Activated CD8-positive, alpha-beta T cell treated with anti-CD3 and anti-CD28 coated beads, Interleukin-2, amount 10 ng/mL, durations not matched to agents 7 days and 5 days (primary cell): ENCODE measurements around the gene SLC37A2. TPM values are rescaled to one million over a fixed set of nuclear protein-coding genes. Genes with fewer than 3 reads are reported as not detected.

ENCODE experiments used
- ATAC-seq: fragments of 150-1000 bp; cut with Tn5 transposase; one replicate; pipeline ENCODE4 v1.10.0; 2021; ENCODE audit warnings: moderate library complexity
- CTCF ChIA-PET: fragments of 350-600 bp; sonication (Branson Sonifier 250); formaldehyde crosslinking; loops from one replicate; lab custom pipeline; 2021; ENCODE audit warnings: antibody characterized with exemption; lab: Charles Lee
- POLR2A ChIA-PET: fragments of 350-600 bp; sonication (Branson Sonifier 250); formaldehyde crosslinking; loops from one replicate; lab custom pipeline; 2021; ENCODE audit warnings: antibody characterized with exemption; lab: Charles Lee
- DNase-seq: peaks from one replicate; pipeline ENCODE4 v3.0.0-alpha.2; 2020
- H3K27ac Mint-ChIP-seq: one replicate; pipeline ENCODE4 v1.8.0; 2021; ENCODE audit warnings: mild to moderate bottlenecking, mixed read lengths
- H3K27me3 Mint-ChIP-seq: one replicate; pipeline ENCODE4 v1.8.0; 2021; ENCODE audit warnings: low read depth, mixed read lengths
- H3K36me3 Mint-ChIP-seq: one replicate; pipeline ENCODE4 v1.8.0; 2021; ENCODE audit warnings: low read depth, mixed read lengths
- H3K4me1 Mint-ChIP-seq: one replicate; pipeline ENCODE4 v1.8.0; 2021; ENCODE audit warnings: low read depth, mixed read lengths
- H3K4me3 Mint-ChIP-seq: one replicate; pipeline ENCODE4 v1.8.0; 2021; ENCODE audit warnings: mild to moderate bottlenecking, mixed read lengths
- H3K9me3 Mint-ChIP-seq: one replicate; pipeline ENCODE4 v1.8.0; 2022; ENCODE audit warnings: mixed read lengths; ENCODE audit not compliant: insufficient read depth
- total RNA-seq, 2 experiments: library from RNA; stranded (reverse); gene quantifications; one replicate each; pipeline ENCODE4 v1.2.3, GENCODE V29; 2021

The SLC37A2 gene
- total RNA-seq, 2 experiments from 2014 or later = 0.61 to 0.68 TPM

- no peak overlapping the region for H3K4me3 Mint-ChIP-seq
- ATAC-seq = no peak
- no peaks in the 10 kb centered on the region for H3K9me3 Mint-ChIP-seq
- H3K4me1 Mint-ChIP-seq = peaks cover 18% of the 10 kb centered on the region
- peaks cover 16% of the 10 kb centered on the region for H3K27me3 Mint-ChIP-seq
- ChIA-PET CTCF (interaction anchor here (0.7 to 2.3 kb wide), 3 partner anchors 9 to 28 kb away, joined by 3 to 10 read pairs (median 10); no protein-coding TSS in a partner anchor), POLR2A (interaction anchor here (1.0 kb wide), 1 partner anchor 9 kb away, joined by 3 read pairs; no protein-coding TSS in a partner anchor)
- peak; percentile 24 for DNase-seq
- peaks cover 2% of the 10 kb centered on the region for H3K36me3 Mint-ChIP-seq
- no peak overlapping the region for H3K27ac Mint-ChIP-seq
Observed at GRCh38 chr11:125114518-125114917, 51.4 kb downstream of the SLC37A2 start.

GRCh38 chr11:125117429-125117828, 54.3 kb downstream of the SLC37A2 start:
- no peaks in the 10 kb centered on the region for H3K4me1 Mint-ChIP-seq
- CTCF ChIA-PET = interaction anchor here (1.4 kb wide), 1 partner anchor 12 kb away, joined by 3 read pairs; no protein-coding TSS in a partner anchor
- peaks cover 22% of the 10 kb centered on the region for H3K27me3 Mint-ChIP-seq
- no peak overlapping the region for H3K4me3 Mint-ChIP-seq
- no peaks in the 10 kb centered on the region for H3K36me3 Mint-ChIP-seq
- no peaks in the 10 kb centered on the region for H3K9me3 Mint-ChIP-seq
- ATAC-seq (no peak), DNase-seq (no peak)
- POLR2A ChIA-PET = no interaction called here
- H3K27ac Mint-ChIP-seq = no peak overlapping the region

- Mint-ChIP-seq H3K9me3 (no peaks in the 10 kb centered on the region), H3K36me3 (no peaks in the 10 kb centered on the region), H3K4me3 (no peak overlapping the region), H3K27ac (no peak overlapping the region), H3K4me1 (no peaks in the 10 kb centered on the region), H3K27me3 (peaks cover 20% of the 10 kb centered on the region)
- DNase-seq (no peak), ATAC-seq (no peak)
- ChIA-PET POLR2A (no interaction called here), CTCF (interaction anchor here (0.7 to 4.8 kb wide), 17 partner anchors 9 to 554 kb away, joined by 3 to 54 read pairs (median 7); partner anchors contain the start of genes CCDC15, OR8A1 and TMEM218)
Observed at GRCh38 chr11:125123194-125123946, 60.3 kb downstream of the SLC37A2 start.

GRCh38 chr11:125123947-125124617, 61.0 kb downstream of the SLC37A2 start:
- ChIA-PET CTCF (interaction anchor here (0.7 to 4.8 kb wide), 20 partner anchors 9 to 555 kb away, joined by 3 to 54 read pairs (median 6); partner anchors contain the start of genes CCDC15, OR8A1, SLC37A2 and TMEM218), POLR2A (no interaction called here)
- no peaks in the 10 kb centered on the region for H3K4me1 Mint-ChIP-seq
- H3K36me3 Mint-ChIP-seq = no peaks in the 10 kb centered on the region
- H3K27ac Mint-ChIP-seq = no peak overlapping the region
- H3K27me3 Mint-ChIP-seq = peaks cover 22% of the 10 kb centered on the region
- H3K4me3 Mint-ChIP-seq = no peak overlapping the region
- ATAC-seq = peak; percentile 77
- no peaks in the 10 kb centered on the region for H3K9me3 Mint-ChIP-seq
- peak; percentile 53 for DNase-seq

- ATAC-seq = no peak
- no peak for DNase-seq
- POLR2A ChIA-PET = no interaction called here
- no peaks in the 10 kb centered on the region for H3K9me3 Mint-ChIP-seq
- peaks cover 25% of the 10 kb centered on the region for H3K27me3 Mint-ChIP-seq
- no peaks in the 10 kb centered on the region for H3K4me1 Mint-ChIP-seq
- H3K36me3 Mint-ChIP-seq = no peaks in the 10 kb centered on the region
- H3K27ac Mint-ChIP-seq = no peak overlapping the region
- H3K4me3 Mint-ChIP-seq = no peak overlapping the region
- CTCF ChIA-PET = interaction anchor here (0.9 to 4.8 kb wide), 17 partner anchors 8 to 329 kb away, joined by 3 to 54 read pairs (median 6); partner anchors contain the start of genes CCDC15, SLC37A2 and TMEM218
Observed at GRCh38 chr11:125124618-125124992, 61.5 kb downstream of the SLC37A2 start.

- no peaks in the 10 kb centered on the region for H3K36me3 Mint-ChIP-seq
- no peaks in the 10 kb centered on the region for H3K4me1 Mint-ChIP-seq
- H3K4me3 Mint-ChIP-seq = no peak overlapping the region
- ChIA-PET CTCF (interaction anchor here (1.1 kb wide), 1 partner anchor 14 kb away, joined by 3 read pairs; no protein-coding TSS in a partner anchor), POLR2A (no interaction called here)
- no peak for ATAC-seq
- no peak for DNase-seq
- no peaks in the 10 kb centered on the region for H3K9me3 Mint-ChIP-seq
- H3K27me3 Mint-ChIP-seq = peaks cover 28% of the 10 kb centered on the region
- no peak overlapping the region for H3K27ac Mint-ChIP-seq
Observed at GRCh38 chr11:125128450-125128849, 65.3 kb downstream of the SLC37A2 start.

GRCh38 chr11:125129316-125129993, 66.3 kb downstream of the SLC37A2 start:
- Mint-ChIP-seq H3K27ac (no peak overlapping the region), H3K4me1 (no peaks in the 10 kb centered on the region), H3K9me3 (no peaks in the 10 kb centered on the region), H3K27me3 (peaks cover 32% of the 10 kb centered on the region), H3K36me3 (no peaks in the 10 kb centered on the region), H3K4me3 (no peak overlapping the region)
- CTCF ChIA-PET = no interaction called here
- POLR2A ChIA-PET = no interaction called here
- DNase-seq (no peak), ATAC-seq (no peak)

- Mint-ChIP-seq H3K27me3 (peaks cover 46% of the 10 kb centered on the region), H3K4me3 (no peak overlapping the region), H3K27ac (no peak overlapping the region), H3K9me3 (no peaks in the 10 kb centered on the region), H3K36me3 (no peaks in the 10 kb centered on the region), H3K4me1 (no peaks in the 10 kb centered on the region)
- CTCF ChIA-PET = interaction anchor here (1.1 kb wide), 1 partner anchor 8 kb away, joined by 5 read pairs; no protein-coding TSS in a partner anchor
- ATAC-seq = no peak
- POLR2A ChIA-PET = no interaction called here
- DNase-seq = no peak
Observed at GRCh38 chr11:125132071-125132470, 69.0 kb downstream of the SLC37A2 start.

GRCh38 chr11:125132596-125132995, 69.5 kb downstream of the SLC37A2 start:
- no peak overlapping the region for H3K27ac Mint-ChIP-seq
- H3K9me3 Mint-ChIP-seq = no peaks in the 10 kb centered on the region
- H3K36me3 Mint-ChIP-seq = no peaks in the 10 kb centered on the region
- H3K4me3 Mint-ChIP-seq = no peak overlapping the region
- ATAC-seq (no peak), DNase-seq (no peak)
- H3K4me1 Mint-ChIP-seq = no peaks in the 10 kb centered on the region
- POLR2A ChIA-PET = no interaction called here
- CTCF ChIA-PET = interaction anchor here (1.1 to 1.3 kb wide), 2 partner anchors 8 to 10 kb away, joined by 5 read pairs; no protein-coding TSS in a partner anchor
- H3K27me3 Mint-ChIP-seq = peaks cover 43% of the 10 kb centered on the region

- no peak overlapping the region for H3K4me3 Mint-ChIP-seq
- H3K36me3 Mint-ChIP-seq = no peaks in the 10 kb centered on the region
- ChIA-PET POLR2A (no interaction called here), CTCF (interaction anchor here (1.2 kb wide), 1 partner anchor 12 kb away, joined by 4 read pairs; no protein-coding TSS in a partner anchor)
- peaks cover 42% of the 10 kb centered on the region for H3K27me3 Mint-ChIP-seq
- H3K27ac Mint-ChIP-seq = no peak overlapping the region
- ATAC-seq (no peak), DNase-seq (no peak)
- no peaks in the 10 kb centered on the region for H3K9me3 Mint-ChIP-seq
- no peaks in the 10 kb centered on the region for H3K4me1 Mint-ChIP-seq
Observed at GRCh38 chr11:125136001-125136400, 72.9 kb downstream of the SLC37A2 start.

- ATAC-seq = no peak
- Mint-ChIP-seq H3K4me3 (no peak overlapping the region), H3K4me1 (no peaks in the 10 kb centered on the region), H3K36me3 (no peaks in the 10 kb centered on the region), H3K27me3 (peaks cover 38% of the 10 kb centered on the region), H3K27ac (no peak overlapping the region), H3K9me3 (no peaks in the 10 kb centered on the region)
- DNase-seq = no peak
- CTCF ChIA-PET = no interaction called here
- POLR2A ChIA-PET = no interaction called here
Observed at GRCh38 chr11:125138966-125139365, 75.9 kb downstream of the SLC37A2 start.
